ENCODE data around the gene LPP.

Gene LPP

GRCh38 chr3:188202358-188203138 lies 48.6 kb downstream of the LPP start:
- no peak overlapping the region for H3K9ac ChIP-seq (ENCODE audit: low read length)
- H4K20me1 ChIP-seq (ENCODE audit: insufficient read depth, low read length), result no peaks in the 10 kb centered on the region
- H3K4me2 ChIP-seq (ENCODE audit: low read length), result no peak overlapping the region
- H3K4me3 ChIP-seq (ENCODE audit: low read depth, low read length, poor library complexity, severe bottlenecking), result no peak overlapping the region
- no peak overlapping the region for H2AFZ ChIP-seq (ENCODE audit: low read length)
- no peaks in the 10 kb centered on the region for H3K27me3 ChIP-seq (ENCODE audit: insufficient read depth, low read length)
- peaks cover 30% of the 10 kb centered on the region for H3K4me1 ChIP-seq (ENCODE audit: insufficient read depth, low read length, severe bottlenecking)
- no peaks in the 10 kb centered on the region for H3K79me2 ChIP-seq (ENCODE audit: insufficient read depth, low read length)
- peaks cover 3% of the 10 kb centered on the region; the same call in 1 of the 2 replicates for H3F3A ChIP-seq (ENCODE audit: insufficient read depth, low read length)
- no peak overlapping the region for H3K27ac ChIP-seq (ENCODE audit: low read depth, low read length, poor library complexity, severe bottlenecking)
- H3K36me3 ChIP-seq (ENCODE audit: insufficient read depth, low read length), result no peaks in the 10 kb centered on the region
- no peaks in the 10 kb centered on the region for H3K9me2 ChIP-seq (ENCODE audit: low read depth, low read length)
- H3K9me3 ChIP-seq (ENCODE audit: low read length), result no peaks in the 10 kb centered on the region
- TF ChIP-seq EZH2 (IDR thresholded peaks at IDR 0.05; ENCODE audit: borderline replicate concordance, low read length) (no peak), CTCF (IDR thresholded peaks at IDR 0.05; ENCODE audit: low read length) (peak; percentile 25; the same call in 1 of the 2 replicates)

- TF ChIP-seq EZH2 (IDR thresholded peaks at IDR 0.05; ENCODE audit: borderline replicate concordance, low read length), result no peak
- TF ChIP-seq CTCF (IDR thresholded peaks at IDR 0.05; ENCODE audit: low read length), result no peak
- Histone ChIP-seq H3K79me2 (ENCODE audit: insufficient read depth, low read length) (no peaks in the 10 kb centered on the region), H3K36me3 (ENCODE audit: insufficient read depth, low read length) (no peaks in the 10 kb centered on the region), H3K9ac (ENCODE audit: low read length) (no peak overlapping the region), H4K20me1 (ENCODE audit: insufficient read depth, low read length) (no peaks in the 10 kb centered on the region), H3K9me2 (ENCODE audit: low read depth, low read length) (no peaks in the 10 kb centered on the region), H2AFZ (ENCODE audit: low read length) (no peak overlapping the region), H3K27ac (ENCODE audit: low read depth, low read length, poor library complexity, severe bottlenecking) (peak overlapping the region; percentile 37), H3K4me1 (ENCODE audit: insufficient read depth, low read length, severe bottlenecking) (peaks cover 46% of the 10 kb centered on the region), H3F3A (ENCODE audit: insufficient read depth, low read length) (peaks cover 3% of the 10 kb centered on the region; the same call in 1 of the 2 replicates), H3K27me3 (ENCODE audit: insufficient read depth, low read length) (no peaks in the 10 kb centered on the region), H3K4me3 (ENCODE audit: low read depth, low read length, poor library complexity, severe bottlenecking) (no peak overlapping the region), H3K9me3 (ENCODE audit: low read length) (no peaks in the 10 kb centered on the region), H3K4me2 (ENCODE audit: low read length) (no peak overlapping the region)
These were observed 50.6 kb downstream of the LPP start for GRCh38 chr3:188204526-188204925.

- Histone ChIP-seq H3K9ac (ENCODE audit: low read length) (no peak overlapping the region; the same call in 1 of the 2 replicates), H4K20me1 (ENCODE audit: insufficient read depth, low read length) (no peaks in the 10 kb centered on the region), H2AFZ (ENCODE audit: low read length) (no peak overlapping the region), H3K27me3 (ENCODE audit: insufficient read depth, low read length) (no peaks in the 10 kb centered on the region), H3K79me2 (ENCODE audit: insufficient read depth, low read length) (no peaks in the 10 kb centered on the region), H3K4me1 (ENCODE audit: insufficient read depth, low read length, severe bottlenecking) (peaks cover 44% of the 10 kb centered on the region), H3K27ac (ENCODE audit: low read depth, low read length, poor library complexity, severe bottlenecking) (peak overlapping the region; percentile 11), H3K9me2 (ENCODE audit: low read depth, low read length) (no peaks in the 10 kb centered on the region), H3K36me3 (ENCODE audit: insufficient read depth, low read length) (no peaks in the 10 kb centered on the region), H3K4me2 (ENCODE audit: low read length) (peak overlapping the region; percentile 9; the same call in 1 of the 2 replicates), H3K4me3 (ENCODE audit: low read depth, low read length, poor library complexity, severe bottlenecking) (no peak overlapping the region), H3F3A (ENCODE audit: insufficient read depth, low read length) (peaks cover 3% of the 10 kb centered on the region; the same call in 1 of the 2 replicates), H3K9me3 (ENCODE audit: low read length) (no peaks in the 10 kb centered on the region)
- TF ChIP-seq EZH2 (IDR thresholded peaks at IDR 0.05; ENCODE audit: borderline replicate concordance, low read length) (no peak), CTCF (IDR thresholded peaks at IDR 0.05; ENCODE audit: low read length) (peak; percentile 89)
These were observed 52.0 kb downstream of the LPP start for GRCh38 chr3:188205992-188206416.
